Hematopoietic multipotent progenitor cell treated with erythropoietin and hydrocortisone succinate and interleukin-3 and kit ligand, for 4 days (in vitro differentiated cells): ENCODE data around the gene ZNF487.
A peak's percentile ranks its signal among the peaks of the same experiment; 100 is the strongest.
"Not testable (repeated sequence)": the region's sequence is repeated elsewhere in the genome, so short reads cannot be mapped to it uniquely, and the experiment has no call there.

ENCODE experiments used
- DNase-seq: peaks from one replicate; pipeline ENCODE4 v3.0.0-alpha.2; 2015

The ZNF487 gene

GRCh38 chr10:43407148-43407575 is 29.7 kb upstream of the ZNF487 start:
- DNase-seq = peak; percentile 77

- DNase-seq = peak; percentile 97
These were observed 29.2 kb upstream of the ZNF487 start for GRCh38 chr10:43407576-43408330.

- no peak for DNase-seq
These were observed 28.6 kb upstream of the ZNF487 start for GRCh38 chr10:43408331-43408709.

GRCh38 chr10:43408710-43409384 is 28.1 kb upstream of the ZNF487 start, which contains the start of gene HNRNPF:
TSS of gene HNRNPF (minus strand) at chr10:43409186. CDS start at chr10:43387884, 21,302 bp downstream.
- peak; percentile 98 for DNase-seq

DNA sequence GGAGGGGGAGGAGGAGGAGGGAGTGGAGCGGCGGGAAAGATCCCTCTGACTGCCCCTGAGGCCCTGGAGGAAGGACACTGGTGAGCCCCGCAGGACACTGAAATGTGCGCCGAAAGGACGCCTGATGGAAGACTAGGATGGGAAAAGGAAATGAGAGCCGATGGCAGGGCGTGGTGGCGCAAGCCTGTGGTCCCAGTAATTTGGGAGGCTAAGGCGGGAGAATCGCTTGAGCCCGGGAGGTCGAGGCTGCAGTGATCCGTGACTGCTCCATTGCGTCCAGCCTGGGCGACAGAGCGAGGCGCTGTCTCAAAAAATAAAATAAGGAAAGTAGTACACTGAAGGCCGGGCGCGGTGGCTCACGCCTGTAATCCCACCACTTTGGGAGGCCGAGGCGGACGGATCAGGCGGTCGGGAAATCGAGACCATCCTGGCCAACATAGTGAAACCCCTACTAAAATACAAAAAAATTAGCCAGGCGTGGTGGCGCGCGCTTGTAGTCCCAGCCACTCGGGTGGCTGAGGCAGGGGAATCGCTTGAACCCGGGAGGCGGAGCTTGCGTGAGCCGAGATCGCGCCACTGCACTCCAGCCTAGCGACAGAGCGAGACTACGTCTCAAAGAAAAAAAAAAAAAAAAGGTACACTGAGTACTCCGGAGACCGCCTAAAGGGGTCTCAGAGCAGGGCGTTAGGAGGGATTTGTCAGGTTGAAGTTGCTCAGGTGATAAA is 27.4 kb upstream of the ZNF487 start:
- DNase-seq = peak; percentile 79

GRCh38 chr10:43410345-43410744 is 26.6 kb upstream of the ZNF487 start:
- DNase-seq = no peak

GRCh38 chr10:43411536-43411935 is 25.4 kb upstream of the ZNF487 start:
- DNase-seq = no peak

GRCh38 chr10:43415544-43415943 is 21.4 kb upstream of the ZNF487 start:
- peak; percentile 83 for DNase-seq

GRCh38 chr10:43417950-43418768 is 18.8 kb upstream of the ZNF487 start:
- DNase-seq = peak; percentile 100

- no peak for DNase-seq
These were observed 16.9 kb upstream of the ZNF487 start for GRCh38 chr10:43419997-43420368.

DNA sequence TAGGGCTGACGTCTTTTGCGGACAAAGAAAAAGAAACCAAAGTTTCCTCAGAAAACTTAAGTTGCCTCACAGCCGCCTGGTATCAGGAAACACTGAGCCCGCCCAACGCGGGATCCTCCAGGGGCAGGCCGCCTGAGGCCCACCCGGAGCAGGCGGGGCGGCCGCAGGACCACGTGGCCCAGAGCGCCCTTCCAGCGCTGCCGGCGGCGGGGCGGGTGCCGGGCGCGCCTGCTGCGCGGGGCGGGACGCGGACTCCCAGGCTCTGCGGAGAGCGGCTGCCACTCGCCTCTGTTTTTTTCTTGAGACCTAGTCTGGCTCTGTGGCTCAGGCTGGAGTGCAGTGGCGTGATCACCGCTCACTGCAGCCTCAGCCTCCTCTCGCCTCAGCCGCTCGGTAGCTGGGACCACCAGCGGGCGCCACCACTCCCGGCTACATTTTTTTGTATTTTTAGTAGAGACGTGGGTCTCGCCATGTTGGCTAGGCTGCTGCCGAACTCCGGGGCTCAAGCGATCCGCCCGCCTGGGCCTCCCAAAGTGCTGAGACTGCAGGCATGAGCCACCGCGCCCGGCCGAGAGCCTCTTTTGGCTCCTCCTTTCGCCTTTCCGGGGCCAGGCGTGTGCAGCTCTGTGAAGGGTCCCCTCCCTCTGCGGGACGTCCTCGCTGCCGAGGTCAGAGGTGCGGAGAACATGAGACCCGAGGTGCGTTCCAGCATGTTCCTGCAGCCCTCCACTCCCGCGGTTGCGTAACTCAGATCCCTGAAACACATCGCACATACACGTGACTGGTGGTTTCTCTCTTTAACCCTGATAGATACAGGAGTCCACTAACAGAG is 16.3 kb upstream of the ZNF487 start:
- peak; percentile 97 for DNase-seq

DNA sequence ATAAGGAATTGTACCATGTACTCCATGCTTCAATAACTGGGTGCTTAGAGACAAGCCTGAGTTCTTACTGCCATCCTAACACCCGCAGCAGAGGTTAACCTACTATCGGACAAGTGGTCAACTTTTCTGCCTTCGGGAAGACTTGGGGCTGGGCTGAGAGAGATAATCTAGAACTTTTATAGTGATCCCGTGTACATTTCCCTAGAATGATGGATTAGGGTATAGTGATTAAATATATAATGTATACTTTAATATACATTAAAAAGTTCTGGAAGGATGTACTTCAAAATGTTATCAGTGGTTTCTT is 15.8 kb upstream of the ZNF487 start:
- no peak for DNase-seq

- no peak for DNase-seq
These were observed 15.4 kb upstream of the ZNF487 start for GRCh38 chr10:43421519-43421918.

- DNase-seq = not testable (repeated sequence)
These were observed 15.0 kb upstream of the ZNF487 start for GRCh38 chr10:43421944-43422343.

- no peak for DNase-seq
These were observed 12.5 kb upstream of the ZNF487 start for GRCh38 chr10:43424416-43424815.

DNA sequence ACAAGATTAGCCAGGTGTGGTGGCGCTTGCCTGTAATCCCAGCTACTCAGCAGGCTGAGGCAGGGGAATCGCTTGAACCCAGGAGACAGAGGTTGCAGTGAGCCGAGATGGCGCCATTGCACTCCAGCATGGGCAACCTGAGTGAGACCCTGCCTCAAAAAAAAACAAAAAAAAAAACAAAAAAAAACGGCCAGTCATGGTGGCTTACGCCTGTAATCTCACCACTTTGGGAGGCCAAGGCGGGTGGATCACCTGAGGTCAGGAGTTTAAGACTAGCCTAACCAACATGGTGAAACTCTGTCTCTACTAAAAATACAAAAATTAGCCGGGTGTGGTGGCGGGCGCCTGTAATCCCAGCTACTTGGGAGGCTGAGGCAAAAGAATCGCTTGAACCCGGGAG is 10.4 kb upstream of the ZNF487 start:
- DNase-seq = not testable (repeated sequence)

DNA sequence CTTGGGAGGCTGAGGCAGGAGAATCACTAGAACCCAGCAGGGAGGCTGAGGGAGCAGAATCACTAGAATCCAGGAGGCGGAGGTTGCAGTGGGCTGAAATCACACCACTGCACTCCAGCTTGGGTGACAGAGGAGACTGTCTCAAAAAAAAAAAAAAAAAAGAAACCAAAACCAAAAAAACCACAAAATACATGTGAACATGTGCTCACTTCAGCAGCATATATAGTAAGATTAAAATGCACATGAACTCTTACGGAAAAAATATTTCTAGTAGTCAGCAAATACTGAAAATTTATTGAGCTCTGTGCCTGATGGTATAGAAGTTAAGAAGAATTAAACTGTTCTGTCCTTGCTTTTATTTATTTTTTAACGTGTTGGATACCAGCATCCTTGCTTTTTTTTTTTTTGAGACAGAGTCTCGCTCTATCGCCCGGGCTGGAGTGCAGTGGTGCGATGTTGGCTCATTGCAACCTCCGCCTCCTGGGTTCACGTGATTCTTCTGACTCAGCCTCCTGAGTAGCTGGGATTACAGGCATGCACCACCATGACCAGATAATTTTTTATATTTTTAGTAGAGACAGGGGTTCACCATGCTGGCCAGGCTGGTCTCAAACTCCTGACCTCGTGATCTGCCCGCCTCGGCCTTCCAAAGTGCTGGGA is 9.6 kb upstream of the ZNF487 start:
- DNase-seq = no peak

GRCh38 chr10:43430926-43431663 is 5.8 kb upstream of the ZNF487 start:
- DNase-seq = no peak

DNA sequence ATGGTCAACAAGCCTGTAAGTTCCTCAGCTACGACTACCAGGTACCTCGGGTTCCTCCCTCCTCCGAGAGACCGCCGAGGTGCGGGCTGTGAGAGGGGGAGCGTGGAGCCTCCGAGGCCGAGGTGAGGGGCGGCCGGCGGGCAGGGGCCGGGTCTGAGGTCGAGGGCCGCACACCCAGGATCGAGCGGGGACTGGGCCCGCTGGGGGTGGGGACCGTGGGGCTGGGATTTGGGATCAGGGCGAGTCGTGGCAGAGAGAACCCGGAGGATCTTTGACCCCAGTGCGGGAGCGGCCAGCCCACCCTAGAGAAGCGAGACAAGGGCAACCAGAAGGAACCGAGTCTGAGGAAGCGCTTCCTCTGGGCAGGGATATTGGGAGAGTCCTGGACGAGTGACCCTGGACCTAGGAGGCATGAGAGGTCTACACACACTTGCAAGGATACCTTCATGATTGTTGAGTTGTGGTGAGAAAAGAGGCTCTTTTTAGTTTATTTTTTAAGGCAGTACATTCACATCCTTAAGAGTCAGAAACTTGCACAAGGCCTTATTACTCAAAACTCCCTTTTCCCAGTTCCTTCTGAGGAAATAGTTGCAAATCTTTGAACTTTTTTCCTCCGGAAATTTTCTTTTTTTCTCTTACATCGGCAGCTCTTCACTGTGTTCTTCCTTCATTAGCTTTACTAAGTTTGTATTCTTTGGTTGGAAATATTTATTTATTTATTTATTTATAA is 395 bp downstream of the ZNF487 start:
- DNase-seq = no peak
